ENCODE measurements around the gene NFIA. TPM values are rescaled to one million over a fixed set of nuclear protein-coding genes. Genes with fewer than 3 reads are reported as not detected.

NFIA gene
- total and polyA plus RNA-seq, 2 of the 13 experiments (the other 11 are each of a cell fraction or from before 2014, with no cell fraction given) = 14.7 to 28.5 TPM

DNA sequence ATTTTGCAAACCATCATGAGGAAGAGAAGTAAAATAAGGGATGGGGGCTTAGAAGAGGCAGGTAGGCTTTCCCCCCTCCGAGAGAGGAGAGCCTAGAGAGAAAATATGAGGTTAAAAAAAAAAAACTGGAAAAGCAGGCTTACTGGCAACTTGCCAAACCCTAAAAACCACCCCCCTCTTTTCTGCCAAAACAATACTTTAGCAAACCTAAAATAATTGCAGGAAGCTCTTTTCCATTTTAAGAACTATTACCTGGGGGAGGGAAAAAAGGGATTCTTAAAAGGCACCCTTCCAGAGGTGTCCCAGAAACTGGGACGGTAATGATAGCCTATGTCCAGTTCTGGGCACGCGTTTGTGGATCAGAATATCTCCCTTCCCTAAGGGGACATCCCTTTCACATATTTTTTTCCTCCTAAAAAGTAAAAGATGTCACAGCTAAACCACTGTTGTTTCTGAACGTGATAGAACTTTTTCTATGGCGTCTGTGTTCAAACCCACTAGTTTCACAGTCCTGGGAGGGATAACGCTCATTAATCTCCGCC is 1.1 kb upstream of the NFIA start (continued):
- no peak for TF ChIP-seq IRX3 (CRISPR knock-in tag; IDR thresholded peaks at IDR 0.05; ENCODE audit: borderline replicate concordance, low read depth)
- TF ChIP-seq PTBP1 (IDR thresholded peaks at IDR 0.05; ENCODE audit: low read depth, low read length, poor library complexity, severe bottlenecking) = no peak
- TF ChIP-seq, protein P1, sequence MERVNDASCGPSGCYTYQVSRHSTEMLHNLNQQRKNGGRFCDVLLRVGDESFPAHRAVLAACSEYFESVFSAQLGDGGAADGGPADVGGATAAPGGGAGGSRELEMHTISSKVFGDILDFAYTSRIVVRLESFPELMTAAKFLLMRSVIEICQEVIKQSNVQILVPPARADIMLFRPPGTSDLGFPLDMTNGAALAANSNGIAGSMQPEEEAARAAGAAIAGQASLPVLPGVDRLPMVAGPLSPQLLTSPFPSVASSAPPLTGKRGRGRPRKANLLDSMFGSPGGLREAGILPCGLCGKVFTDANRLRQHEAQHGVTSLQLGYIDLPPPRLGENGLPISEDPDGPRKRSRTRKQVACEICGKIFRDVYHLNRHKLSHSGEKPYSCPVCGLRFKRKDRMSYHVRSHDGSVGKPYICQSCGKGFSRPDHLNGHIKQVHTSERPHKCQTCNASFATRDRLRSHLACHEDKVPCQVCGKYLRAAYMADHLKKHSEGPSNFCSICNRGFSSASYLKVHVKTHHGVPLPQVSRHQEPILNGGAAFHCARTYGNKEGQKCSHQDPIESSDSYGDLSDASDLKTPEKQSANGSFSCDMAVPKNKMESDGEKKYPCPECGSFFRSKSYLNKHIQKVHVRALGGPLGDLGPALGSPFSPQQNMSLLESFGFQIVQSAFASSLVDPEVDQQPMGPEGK (CRISPR knock-in tag; IDR thresholded peaks at IDR 0.05) = no peak
- TF ChIP-seq, protein P2, sequence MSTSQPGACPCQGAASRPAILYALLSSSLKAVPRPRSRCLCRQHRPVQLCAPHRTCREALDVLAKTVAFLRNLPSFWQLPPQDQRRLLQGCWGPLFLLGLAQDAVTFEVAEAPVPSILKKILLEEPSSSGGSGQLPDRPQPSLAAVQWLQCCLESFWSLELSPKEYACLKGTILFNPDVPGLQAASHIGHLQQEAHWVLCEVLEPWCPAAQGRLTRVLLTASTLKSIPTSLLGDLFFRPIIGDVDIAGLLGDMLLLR (CRISPR knock-in tag; IDR thresholded peaks at IDR 0.05) = no peak
- 0 out of 2 replicates have a peak, but pooled peaks have one; percentile 3 for TF ChIP-seq MEIS1 (CRISPR knock-in tag; IDR thresholded peaks at IDR 0.05; ENCODE audit: borderline replicate concordance)
- no peak for TF ChIP-seq ZNF354B (CRISPR knock-in tag; IDR thresholded peaks at IDR 0.05)
- no peak for TF ChIP-seq TBL1XR1 (IDR thresholded peaks at IDR 0.05; ENCODE audit: borderline replicate concordance, low read length, partially characterized antibody)
- no peak for TF ChIP-seq NFATC3 (CRISPR knock-in tag; IDR thresholded peaks at IDR 0.05)
- no peak for TF ChIP-seq PCBP2 (optimal IDR thresholded peaks at IDR 0.05; ENCODE audit: low read depth, low read length, poor library complexity, severe bottlenecking)
- TF ChIP-seq SPEN (CRISPR knock-in tag; IDR thresholded peaks at IDR 0.05; ENCODE audit: low read depth) = 0 out of 2 replicates have a peak, but pooled peaks have one; percentile 12
- TF ChIP-seq, protein P3, sequence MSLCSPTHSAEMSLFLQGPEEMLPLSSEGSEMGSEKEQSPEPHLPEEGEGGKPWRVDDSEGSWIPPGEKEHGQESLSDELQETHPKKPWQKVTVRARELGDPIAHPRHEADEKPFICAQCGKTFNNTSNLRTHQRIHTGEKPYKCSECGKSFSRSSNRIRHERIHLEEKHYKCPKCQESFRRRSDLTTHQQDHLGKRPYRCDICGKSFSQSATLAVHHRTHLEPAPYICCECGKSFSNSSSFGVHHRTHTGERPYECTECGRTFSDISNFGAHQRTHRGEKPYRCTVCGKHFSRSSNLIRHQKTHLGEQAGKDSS (CRISPR knock-in tag; IDR thresholded peaks at IDR 0.05; ENCODE audit: borderline replicate concordance, low read depth) = no peak
- no peak for TF ChIP-seq ATF7 (IDR thresholded peaks at IDR 0.05)
- no peak for TF ChIP-seq ATF7 (CRISPR knock-in tag; IDR thresholded peaks at IDR 0.05)
- TF ChIP-seq, protein P4, sequence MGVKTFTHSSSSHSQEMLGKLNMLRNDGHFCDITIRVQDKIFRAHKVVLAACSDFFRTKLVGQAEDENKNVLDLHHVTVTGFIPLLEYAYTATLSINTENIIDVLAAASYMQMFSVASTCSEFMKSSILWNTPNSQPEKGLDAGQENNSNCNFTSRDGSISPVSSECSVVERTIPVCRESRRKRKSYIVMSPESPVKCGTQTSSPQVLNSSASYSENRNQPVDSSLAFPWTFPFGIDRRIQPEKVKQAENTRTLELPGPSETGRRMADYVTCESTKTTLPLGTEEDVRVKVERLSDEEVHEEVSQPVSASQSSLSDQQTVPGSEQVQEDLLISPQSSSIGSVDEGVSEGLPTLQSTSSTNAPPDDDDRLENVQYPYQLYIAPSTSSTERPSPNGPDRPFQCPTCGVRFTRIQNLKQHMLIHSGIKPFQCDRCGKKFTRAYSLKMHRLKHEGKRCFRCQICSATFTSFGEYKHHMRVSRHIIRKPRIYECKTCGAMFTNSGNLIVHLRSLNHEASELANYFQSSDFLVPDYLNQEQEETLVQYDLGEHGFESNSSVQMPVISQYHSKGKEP (CRISPR knock-in tag; IDR thresholded peaks at IDR 0.05) = no peak
- no peak for TF ChIP-seq SMARCE1 (IDR thresholded peaks at IDR 0.05; ENCODE audit: borderline replicate concordance)
- no peak for TF ChIP-seq TCF7L2 (IDR thresholded peaks at IDR 0.05; ENCODE audit: low read depth, low read length)
- TF ChIP-seq, protein P5, sequence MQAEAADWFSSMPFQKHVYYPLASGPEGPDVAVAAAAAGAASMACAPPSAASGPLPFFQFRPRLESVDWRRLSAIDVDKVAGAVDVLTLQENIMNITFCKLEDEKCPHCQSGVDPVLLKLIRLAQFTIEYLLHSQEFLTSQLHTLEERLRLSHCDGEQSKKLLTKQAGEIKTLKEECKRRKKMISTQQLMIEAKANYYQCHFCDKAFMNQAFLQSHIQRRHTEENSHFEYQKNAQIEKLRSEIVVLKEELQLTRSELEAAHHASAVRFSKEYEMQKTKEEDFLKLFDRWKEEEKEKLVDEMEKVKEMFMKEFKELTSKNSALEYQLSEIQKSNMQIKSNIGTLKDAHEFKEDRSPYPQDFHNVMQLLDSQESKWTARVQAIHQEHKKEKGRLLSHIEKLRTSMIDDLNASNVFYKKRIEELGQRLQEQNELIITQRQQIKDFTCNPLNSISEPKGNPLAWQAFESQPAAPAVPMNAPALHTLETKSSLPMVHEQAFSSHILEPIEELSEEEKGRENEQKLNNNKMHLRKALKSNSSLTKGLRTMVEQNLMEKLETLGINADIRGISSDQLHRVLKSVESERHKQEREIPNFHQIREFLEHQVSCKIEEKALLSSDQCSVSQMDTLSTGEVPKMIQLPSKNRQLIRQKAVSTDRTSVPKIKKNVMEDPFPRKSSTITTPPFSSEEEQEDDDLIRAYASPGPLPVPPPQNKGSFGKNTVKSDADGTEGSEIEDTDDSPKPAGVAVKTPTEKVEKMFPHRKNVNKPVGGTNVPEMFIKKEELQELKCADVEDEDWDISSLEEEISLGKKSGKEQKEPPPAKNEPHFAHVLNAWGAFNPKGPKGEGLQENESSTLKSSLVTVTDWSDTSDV (CRISPR knock-in tag; IDR thresholded peaks at IDR 0.05) = no peak
- no peak for TF ChIP-seq NR2F1 (CRISPR knock-in tag; IDR thresholded peaks at IDR 0.05)
- TF ChIP-seq ZBTB3 (CRISPR knock-in tag; IDR thresholded peaks at IDR 0.05; ENCODE audit: borderline replicate concordance, low read depth) = no peak
- TF ChIP-seq, protein P6, sequence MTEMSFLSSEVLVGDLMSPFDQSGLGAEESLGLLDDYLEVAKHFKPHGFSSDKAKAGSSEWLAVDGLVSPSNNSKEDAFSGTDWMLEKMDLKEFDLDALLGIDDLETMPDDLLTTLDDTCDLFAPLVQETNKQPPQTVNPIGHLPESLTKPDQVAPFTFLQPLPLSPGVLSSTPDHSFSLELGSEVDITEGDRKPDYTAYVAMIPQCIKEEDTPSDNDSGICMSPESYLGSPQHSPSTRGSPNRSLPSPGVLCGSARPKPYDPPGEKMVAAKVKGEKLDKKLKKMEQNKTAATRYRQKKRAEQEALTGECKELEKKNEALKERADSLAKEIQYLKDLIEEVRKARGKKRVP (CRISPR knock-in tag; IDR thresholded peaks at IDR 0.05) = no peak
- TF ChIP-seq ZNF768 (CRISPR knock-in tag; IDR thresholded peaks at IDR 0.05) = no peak
